DOHH2 (cell line): ENCODE data around the gene BTRC.
A peak's percentile ranks its signal among the peaks of the same experiment; 100 is the strongest.

Experiments
- H3F3A ChIP-seq: fragments of 200-600 bp; sonication (generic), shearing (Covaris generic); 2 replicates; pipeline ENCODE4 v1.6.0; 2016; ENCODE audit warnings: antibody characterized with exemption, mild to moderate bottlenecking; ENCODE audit not compliant: control insufficient read depth, insufficient read depth
- H3K27ac ChIP-seq: fragments of 200-600 bp; sonication (generic); 2 replicates; pipeline ENCODE4 v1.5.1; 2014; ENCODE audit warnings: low read depth, mild to moderate bottlenecking, low read length, moderate library complexity
- H3K27me3 ChIP-seq: fragments of 200-600 bp; sonication (generic); 2 replicates; pipeline ENCODE4 v1.6.1; 2014; ENCODE audit warnings: mild to moderate bottlenecking, low read length, mixed read lengths; ENCODE audit not compliant: control insufficient read depth
- H3K36me3 ChIP-seq: fragments of 200-600 bp; sonication (generic); 2 replicates; pipeline ENCODE4 v1.6.1; 2014; ENCODE audit warnings: mild to moderate bottlenecking, low read length, moderate library complexity, mixed read lengths; ENCODE audit not compliant: control insufficient read depth
- H3K4me1 ChIP-seq: fragments of 200-600 bp; sonication (generic); 2 replicates; pipeline ENCODE4 v1.6.1; 2014; ENCODE audit warnings: mild to moderate bottlenecking, low read length, mixed read lengths; ENCODE audit not compliant: control insufficient read depth
- H3K4me2 ChIP-seq: fragments of 200-600 bp; sonication (generic); 2 replicates; pipeline ENCODE4 v1.6.0; 2014; ENCODE audit warnings: mild to moderate bottlenecking, low read length, moderate library complexity
- H3K4me3 ChIP-seq: fragments of 200-600 bp; sonication (generic); 2 replicates; pipeline ENCODE4 v1.5.1; 2014; ENCODE audit warnings: mild to moderate bottlenecking, low read length, mixed read lengths
- H3K79me2 ChIP-seq: fragments of 200-600 bp; sonication (generic); 2 replicates; pipeline ENCODE4 v1.6.1; 2014; ENCODE audit warnings: mild to moderate bottlenecking, low read length, mixed read lengths; ENCODE audit not compliant: control insufficient read depth
- H3K9me2 ChIP-seq: fragments of 200-600 bp; sonication (generic); replicated peaks from 2 replicates; pipeline ENCODE4 v1.6.1; 2014; ENCODE audit warnings: mild to moderate bottlenecking, low read length, mixed read lengths; ENCODE audit not compliant: control insufficient read depth
- H3K9me3 ChIP-seq: fragments of 200-600 bp; sonication (generic); 2 replicates; pipeline ENCODE4 v1.6.1; 2014; ENCODE audit warnings: antibody characterized with exemption, low read length, mixed read lengths; ENCODE audit not compliant: control insufficient read depth, insufficient read depth
- H4K20me1 ChIP-seq: fragments of 200-600 bp; sonication (generic); 2 replicates; pipeline ENCODE4 v1.6.0; 2014; ENCODE audit warnings: low read depth, mild to moderate bottlenecking, antibody characterized with exemption, low read length, moderate library complexity; ENCODE audit not compliant: control insufficient read depth, insufficient read depth
- CTCF ChIP-seq: fragments of 200-600 bp; sonication (generic); IDR thresholded peaks from one replicate; pipeline ENCODE4 v1.5.1; 2014; ENCODE audit warnings: antibody characterized with exemption, mild to moderate bottlenecking, low read depth, low read length; ENCODE audit not compliant: poor library complexity, severe bottlenecking
- EZH2phosphoT487 ChIP-seq: fragments of 200-600 bp; sonication (generic); IDR thresholded peaks from 2 replicates; pipeline ENCODE4 v1.6.1; 2017; ENCODE audit warnings: borderline replicate concordance, mild to moderate bottlenecking, antibody characterized with exemption, low read length, moderate library complexity, mixed read lengths

BTRC gene

GRCh38 chr10:101569622-101570427, 215.9 kb downstream of the BTRC start:
- no peaks in the 10 kb centered on the region for H3K9me3 ChIP-seq
- H3K79me2 ChIP-seq = no peaks in the 10 kb centered on the region
- peak overlapping the region; percentile 96 for H3K4me2 ChIP-seq
- H4K20me1 ChIP-seq = no peaks in the 10 kb centered on the region; the same call in 1 of the 2 replicates
- no peaks in the 10 kb centered on the region for H3F3A ChIP-seq
- no peak overlapping the region for H3K27ac ChIP-seq
- H3K36me3 ChIP-seq = no peaks in the 10 kb centered on the region
- TF ChIP-seq EZH2phosphoT487 (no peak), CTCF (peak; percentile 72)
- peaks cover 25% of the 10 kb centered on the region for H3K4me1 ChIP-seq
- H3K9me2 ChIP-seq = no peaks in the 10 kb centered on the region
- H3K27me3 ChIP-seq = peaks cover 53% of the 10 kb centered on the region
- H3K4me3 ChIP-seq = peak overlapping the region; percentile 80

GRCh38 chr10:101570428-101571270, 216.7 kb downstream of the BTRC start:
- H3K4me1 ChIP-seq = peaks cover 25% of the 10 kb centered on the region
- no peaks in the 10 kb centered on the region for H3K9me2 ChIP-seq
- TF ChIP-seq EZH2phosphoT487 = no peak
- TF ChIP-seq CTCF = peak; percentile 21
- H3K9me3 ChIP-seq = no peaks in the 10 kb centered on the region
- H3K36me3 ChIP-seq = no peaks in the 10 kb centered on the region
- no peaks in the 10 kb centered on the region for H3K79me2 ChIP-seq
- H3K4me2 ChIP-seq = peak overlapping the region; percentile 96
- no peak overlapping the region for H3K27ac ChIP-seq
- H3F3A ChIP-seq = no peaks in the 10 kb centered on the region
- H4K20me1 ChIP-seq = no peaks in the 10 kb centered on the region; the same call in 1 of the 2 replicates
- H3K4me3 ChIP-seq = peak overlapping the region; percentile 80
- H3K27me3 ChIP-seq = peaks cover 45% of the 10 kb centered on the region

- H3K27me3 ChIP-seq = peaks cover 38% of the 10 kb centered on the region
- no peaks in the 10 kb centered on the region for H3K9me2 ChIP-seq
- TF ChIP-seq CTCF (no peak), EZH2phosphoT487 (no peak)
- no peak overlapping the region for H3K4me3 ChIP-seq
- no peaks in the 10 kb centered on the region for H3F3A ChIP-seq
- no peaks in the 10 kb centered on the region; the same call in 1 of the 2 replicates for H4K20me1 ChIP-seq
- no peaks in the 10 kb centered on the region for H3K36me3 ChIP-seq
- no peaks in the 10 kb centered on the region for H3K9me3 ChIP-seq
- no peaks in the 10 kb centered on the region for H3K79me2 ChIP-seq
- peaks cover 21% of the 10 kb centered on the region for H3K4me1 ChIP-seq
- no peak overlapping the region for H3K4me2 ChIP-seq
- no peak overlapping the region for H3K27ac ChIP-seq
Measured at GRCh38 chr10:101571271-101571925, 217.4 kb downstream of the BTRC start.
